HG03521 (cell line): ENCODE measurements around the gene PLIN1.

ENCODE experiments used
- ATAC-seq: cut with Tn5 transposase; IDR thresholded peaks from one replicate; pipeline ENCODE4 v1.9.1; 2021; ENCODE audit warnings: mild to moderate bottlenecking, moderate library complexity; ENCODE audit not compliant: unreplicated experiment

Gene PLIN1

DNA sequence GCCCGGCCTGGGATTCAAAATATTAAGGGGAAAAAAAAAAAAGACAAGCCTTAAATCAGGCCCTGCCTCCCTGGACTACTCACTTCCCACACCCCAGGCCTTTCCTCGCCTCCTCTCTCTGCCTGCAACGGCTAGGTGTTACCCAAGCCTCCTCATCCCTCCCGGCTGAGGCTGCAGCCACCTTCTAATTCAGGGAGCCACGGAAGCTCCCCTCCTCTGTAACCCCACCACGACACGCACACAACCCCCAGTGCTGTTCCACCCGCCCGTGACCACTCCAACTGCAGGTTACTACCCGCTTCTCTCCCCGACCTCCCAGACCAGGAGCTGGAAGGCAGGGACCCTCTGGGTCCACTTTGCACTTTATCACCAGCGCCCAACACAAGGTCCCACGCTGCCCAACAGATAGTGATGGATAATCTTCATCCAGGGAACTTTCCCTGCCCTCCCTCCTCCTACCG lies 24.8 kb downstream of the PLIN1 start:
- no peak for ATAC-seq

DNA sequence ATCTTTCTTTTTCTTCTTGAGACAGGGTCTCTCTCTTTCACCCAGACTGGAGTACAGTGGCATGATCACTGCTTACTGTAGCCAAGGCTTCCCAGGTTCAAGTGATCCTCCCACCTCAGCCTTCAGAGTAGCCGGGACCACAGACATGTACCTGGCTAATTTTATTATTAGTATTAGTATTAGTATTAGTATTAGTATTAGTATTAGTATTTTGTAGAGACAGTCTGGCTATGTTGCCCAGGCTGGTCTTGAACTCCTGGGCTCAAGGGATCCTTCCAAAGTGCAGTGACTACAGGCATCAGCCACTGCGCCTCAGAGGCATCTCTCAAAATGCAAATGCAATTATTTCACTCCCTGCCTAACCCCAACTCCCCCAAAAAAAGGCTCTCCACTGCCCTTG lies 25.6 kb downstream of the PLIN1 start:
- no peak for ATAC-seq

DNA sequence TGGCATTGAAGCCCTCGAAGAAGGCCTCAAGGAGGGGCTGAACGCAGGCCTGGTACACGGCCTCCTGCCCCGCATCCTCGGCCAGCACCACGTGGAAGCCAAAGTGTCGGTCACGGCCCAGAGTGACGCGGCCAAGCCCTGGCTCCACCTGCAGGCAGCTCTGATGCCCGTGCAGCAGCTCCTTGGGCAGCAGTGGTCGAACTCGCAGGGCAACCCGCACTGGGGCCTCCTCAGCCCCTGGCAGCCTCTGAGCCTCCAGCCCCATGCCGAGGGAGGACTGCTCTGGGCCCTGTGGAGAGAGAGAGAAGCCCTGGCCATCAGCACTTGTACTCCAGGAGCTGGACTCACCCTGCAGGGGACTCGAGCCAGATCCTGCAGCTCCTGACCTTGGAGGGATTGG lies 26.5 kb downstream of the PLIN1 start:
- no peak for ATAC-seq

DNA sequence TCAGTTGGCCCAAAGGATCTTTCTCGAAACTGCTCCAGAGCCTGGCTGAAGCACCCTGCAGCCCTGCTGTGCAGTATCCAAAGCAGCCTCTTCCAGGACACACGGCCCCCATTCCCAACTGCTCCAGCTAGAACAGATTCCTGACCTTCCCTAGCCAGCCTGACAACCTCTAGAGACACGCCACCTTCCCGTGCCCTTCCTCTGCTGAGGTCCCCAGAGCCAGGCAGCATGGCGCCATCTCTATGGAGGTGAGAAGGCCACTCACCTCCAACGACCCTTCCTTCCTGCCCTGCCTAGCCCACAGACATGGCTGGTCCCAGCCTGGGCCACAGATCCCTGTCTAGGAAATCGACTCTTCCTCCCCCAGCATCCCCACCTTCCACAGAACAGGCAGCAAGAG lies 27.0 kb downstream of the PLIN1 start:
- ATAC-seq, result no peak

DNA sequence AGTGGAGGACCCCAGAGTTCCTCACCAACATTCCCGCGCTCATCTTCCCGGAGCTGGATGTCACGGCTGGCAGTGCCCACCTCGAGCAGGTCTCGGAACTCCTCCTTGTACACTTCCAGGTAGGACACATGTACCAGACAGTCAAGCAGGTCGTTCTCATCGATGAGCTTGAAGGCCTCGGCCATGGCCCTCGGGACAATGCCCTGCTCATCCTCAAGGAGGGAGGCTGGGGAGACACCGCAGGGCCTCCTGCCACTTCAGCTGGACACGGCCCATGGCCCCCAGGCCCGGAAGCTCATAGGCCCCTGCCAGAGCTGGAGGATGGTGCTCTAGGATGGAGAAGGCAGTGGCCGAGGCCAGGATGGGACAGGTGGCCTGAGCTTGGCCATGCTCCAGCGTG lies 29.5 kb downstream of the PLIN1 start:
- no peak for ATAC-seq

DNA sequence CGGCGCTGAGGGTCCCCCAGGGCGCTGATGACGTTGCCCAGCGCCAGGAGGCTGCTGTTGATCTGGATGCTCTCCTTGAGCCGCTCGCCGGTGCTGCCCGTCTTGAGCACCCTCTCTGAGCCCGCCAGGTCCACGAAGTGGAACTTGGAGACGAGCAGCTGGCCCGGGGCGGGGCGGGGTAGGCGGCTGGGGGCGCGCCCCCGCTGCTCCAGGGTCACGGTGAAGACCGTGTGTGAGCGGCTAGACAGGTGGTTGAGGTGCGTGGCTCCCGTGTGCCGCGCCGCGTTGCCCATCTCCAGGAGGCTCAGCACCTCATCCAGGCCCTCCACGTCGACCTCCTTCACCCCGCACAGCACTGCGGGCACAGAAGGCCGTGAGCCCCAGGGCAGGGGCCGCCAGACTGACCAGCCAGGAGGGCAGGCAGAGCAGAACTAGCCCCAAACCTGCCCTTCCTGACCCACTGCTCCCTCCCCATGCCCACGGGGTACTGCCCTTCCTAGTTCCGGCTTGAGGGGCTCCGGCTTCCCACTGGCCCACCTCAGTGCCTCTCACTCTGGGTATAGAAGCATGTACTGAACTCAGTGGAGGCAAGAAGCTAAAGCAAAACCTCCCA lies 30.0 kb downstream of the PLIN1 start:
- no peak for ATAC-seq

DNA sequence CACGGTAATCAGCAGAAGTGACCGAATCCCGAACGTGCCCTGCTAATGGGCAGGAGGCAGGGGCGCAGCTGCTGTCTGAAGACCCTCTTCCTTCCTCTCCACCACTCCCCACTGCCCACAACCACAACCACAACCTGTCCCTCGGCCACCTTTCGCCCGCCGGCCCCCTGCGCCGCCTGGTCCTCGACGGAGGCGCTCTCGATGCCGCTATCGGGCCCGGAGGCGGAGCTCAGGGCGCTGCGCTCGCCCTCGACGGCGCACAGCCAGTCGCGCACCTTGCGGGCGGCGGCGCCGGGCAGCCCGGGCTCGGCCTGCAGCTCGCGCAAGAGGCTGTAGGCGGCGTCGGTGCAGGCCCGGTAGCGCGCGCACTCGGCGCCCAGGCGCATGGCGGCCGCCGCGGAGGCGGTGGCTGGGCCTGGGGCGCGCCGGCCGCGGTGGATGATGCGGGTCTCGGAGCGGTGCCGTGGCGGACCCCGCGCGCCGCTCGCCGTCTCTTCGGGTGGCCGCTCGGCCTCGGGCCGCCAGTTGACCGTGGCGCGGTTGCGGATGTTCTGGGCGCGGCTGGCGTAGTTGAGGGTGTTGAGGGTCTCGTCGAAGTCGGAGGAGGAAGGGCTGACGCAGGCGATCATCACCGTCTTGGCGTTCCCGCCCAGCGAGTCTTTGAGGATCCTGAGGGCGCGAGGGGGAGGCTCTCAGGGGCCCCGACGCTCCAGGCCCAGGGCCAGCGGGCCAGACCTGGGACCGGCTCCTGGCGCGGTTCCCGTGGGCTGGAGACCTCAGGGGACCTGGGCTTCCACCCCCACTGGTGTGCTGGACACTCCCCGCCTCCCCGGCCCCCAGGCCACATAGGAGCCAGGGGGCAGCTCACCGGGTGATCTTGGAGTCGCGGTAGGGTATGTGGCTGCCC lies 30.8 kb downstream of the PLIN1 start:
- ATAC-seq, result no peak

DNA sequence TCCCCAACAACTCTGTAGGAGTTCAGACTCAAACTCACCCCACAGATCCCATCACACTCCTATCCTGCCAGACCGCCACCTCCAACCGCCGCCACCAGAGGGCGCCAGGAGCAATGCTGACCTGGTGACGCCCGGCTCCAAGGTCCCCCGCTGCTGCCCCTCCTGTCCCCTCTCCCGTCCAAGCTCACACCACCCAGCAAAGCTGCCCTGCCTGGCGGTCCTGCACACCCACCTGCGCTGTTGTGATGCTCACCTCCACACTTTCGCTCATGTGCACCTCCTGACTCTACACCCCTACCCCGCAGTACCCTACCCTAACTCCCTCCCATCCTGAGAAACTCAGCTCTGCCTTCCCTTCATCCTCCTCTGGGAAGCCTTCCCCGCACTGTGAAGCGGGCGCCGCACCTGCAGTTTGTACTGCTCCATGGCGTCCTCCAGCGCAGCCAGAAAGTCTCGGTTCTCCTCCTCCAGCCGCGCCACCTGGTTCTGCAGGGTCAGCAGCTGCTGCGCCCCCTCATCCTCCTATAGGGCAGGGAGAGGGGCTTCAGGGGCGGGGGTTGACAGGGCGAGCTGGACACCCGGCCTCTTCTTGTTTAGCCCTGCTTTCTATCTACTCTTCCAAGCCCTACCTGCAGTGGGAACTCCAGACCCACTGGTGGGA lies 31.8 kb downstream of the PLIN1 start:
- ATAC-seq, result no peak

DNA sequence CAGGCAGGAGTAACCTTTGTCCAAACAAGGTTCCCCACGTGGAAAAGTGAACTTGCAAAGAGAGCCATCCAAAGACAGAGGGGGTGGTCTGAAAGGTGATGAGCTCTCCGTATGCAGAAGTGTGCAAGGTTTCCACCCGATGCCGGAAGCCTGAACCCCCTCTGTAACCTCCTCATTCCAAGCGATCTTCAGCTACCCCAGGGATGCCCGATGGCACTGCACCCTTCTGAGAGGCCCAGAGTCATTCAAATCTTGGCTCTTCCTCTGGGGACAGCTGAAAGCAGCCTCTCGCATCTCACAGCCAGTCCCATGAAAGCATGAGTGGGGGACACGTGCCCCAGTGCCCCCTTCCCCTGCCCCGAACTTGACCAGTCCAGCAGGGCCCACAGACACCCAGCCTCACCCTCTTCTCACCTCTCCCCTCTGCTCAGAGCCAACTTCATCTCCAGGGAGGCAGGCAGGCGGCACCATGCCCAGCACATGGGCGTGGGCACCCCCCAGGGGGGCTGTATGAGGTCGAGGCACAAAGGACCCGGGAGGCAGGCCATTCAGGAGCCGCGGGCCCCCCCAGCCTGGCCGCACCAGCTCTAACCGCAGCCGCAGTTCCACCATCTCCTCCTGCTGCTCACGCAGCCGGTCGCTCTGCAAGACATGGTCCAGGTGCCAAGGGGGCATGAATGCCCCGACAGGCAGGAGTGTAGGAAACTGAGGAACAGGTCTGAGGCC lies 32.6 kb downstream of the PLIN1 start:
- ATAC-seq, result no peak

DNA sequence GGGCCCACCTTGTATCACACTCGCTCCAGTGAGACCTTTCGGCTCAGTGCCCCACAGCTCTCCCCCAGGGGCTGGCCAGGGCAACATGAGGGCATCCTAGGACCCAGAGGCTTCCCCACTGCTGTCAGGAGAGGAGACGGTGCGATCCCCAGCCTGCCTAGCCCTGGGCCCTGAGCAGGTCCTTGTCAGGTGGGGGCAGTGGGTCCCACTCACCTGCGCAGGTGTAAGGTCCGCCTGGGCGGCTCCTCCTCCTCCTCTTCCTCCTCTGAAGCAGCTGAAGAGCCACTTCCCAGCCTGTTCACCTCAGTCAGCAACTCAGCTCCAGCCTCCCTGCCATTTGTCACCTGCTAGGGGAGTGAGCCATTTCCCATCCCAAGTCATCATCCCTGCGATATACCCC lies 33.5 kb downstream of the PLIN1 start:
- ATAC-seq, result no peak

DNA sequence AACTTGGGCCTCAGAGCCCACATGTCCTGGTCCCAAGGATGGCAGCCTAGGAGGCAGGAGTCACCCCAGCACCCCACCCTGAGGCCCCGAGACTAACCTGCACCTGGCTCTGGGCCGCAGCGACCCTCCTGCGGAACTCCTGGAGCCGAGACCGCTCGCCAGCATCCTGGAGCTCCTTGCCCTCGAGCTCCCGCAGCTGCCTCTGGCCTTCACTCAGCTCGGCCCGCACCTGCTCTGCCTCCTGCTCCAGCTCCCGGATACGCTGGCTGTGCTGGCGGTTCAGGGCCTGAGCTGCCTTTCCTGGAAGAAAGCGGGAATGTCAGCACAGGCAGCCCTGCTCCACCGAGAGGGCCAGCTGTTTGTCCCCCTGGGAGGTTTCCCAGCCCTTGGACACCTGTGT lies 37.1 kb downstream of the PLIN1 start:
- ATAC-seq, result no peak

DNA sequence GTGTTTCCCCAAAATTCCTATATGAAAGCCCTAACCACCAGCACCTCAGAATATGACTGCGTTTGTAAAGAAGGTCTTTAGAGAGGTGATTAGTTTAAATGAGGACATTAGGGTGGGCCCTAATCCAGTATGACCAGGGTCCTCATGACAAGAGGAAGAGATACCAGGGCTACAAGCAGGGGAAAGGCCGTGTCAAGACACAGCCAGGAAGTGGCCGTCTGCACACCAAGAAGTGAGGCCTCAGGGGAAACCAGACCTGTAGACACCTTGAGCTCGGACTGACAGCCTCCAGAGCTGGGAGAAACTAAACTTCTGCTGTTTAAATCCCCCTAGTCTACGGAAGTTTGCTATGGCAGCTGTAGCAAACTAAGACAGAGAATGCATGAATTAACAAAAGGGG lies 38.1 kb downstream of the PLIN1 start:
- no peak for ATAC-seq

DNA sequence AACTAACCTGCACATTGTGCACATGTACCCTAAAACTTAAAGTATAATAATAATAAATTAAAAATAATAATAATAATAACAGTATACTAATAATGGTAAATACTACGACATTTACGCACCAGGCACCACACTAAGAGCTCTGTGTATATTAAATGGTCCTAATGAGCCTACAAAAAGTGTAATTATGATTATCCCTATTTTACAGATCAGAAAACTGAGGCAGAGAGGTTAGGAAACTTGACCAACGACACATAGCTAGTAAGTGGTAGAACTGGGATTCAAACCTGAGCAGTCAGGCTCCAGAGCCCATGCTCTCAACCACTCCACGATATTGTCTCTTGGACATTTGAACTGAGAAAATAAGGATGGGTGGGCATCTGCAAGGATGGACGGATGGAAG lies 38.9 kb downstream of the PLIN1 start:
- ATAC-seq, result no peak

DNA sequence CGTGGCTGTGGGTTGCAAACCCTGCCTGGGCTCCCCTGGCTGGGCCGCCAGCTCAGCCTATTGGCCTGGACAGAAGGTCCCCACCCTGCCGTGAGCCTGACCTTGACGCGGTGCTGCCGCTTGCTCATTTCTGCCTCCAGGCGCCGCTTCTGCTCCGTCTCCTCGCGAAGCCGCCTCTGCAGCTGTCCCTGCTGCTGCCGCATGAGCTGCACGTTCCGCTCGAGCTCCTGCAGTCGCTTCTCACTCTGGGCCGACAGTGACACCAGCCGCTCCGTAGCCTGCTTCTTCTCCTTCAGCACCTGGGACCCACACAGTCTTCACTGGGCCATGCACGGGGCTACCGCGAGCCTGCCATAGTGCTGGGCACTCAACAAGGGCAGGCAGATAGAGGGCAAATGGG lies 45.6 kb downstream of the PLIN1 start:
- ATAC-seq, result no peak

DNA sequence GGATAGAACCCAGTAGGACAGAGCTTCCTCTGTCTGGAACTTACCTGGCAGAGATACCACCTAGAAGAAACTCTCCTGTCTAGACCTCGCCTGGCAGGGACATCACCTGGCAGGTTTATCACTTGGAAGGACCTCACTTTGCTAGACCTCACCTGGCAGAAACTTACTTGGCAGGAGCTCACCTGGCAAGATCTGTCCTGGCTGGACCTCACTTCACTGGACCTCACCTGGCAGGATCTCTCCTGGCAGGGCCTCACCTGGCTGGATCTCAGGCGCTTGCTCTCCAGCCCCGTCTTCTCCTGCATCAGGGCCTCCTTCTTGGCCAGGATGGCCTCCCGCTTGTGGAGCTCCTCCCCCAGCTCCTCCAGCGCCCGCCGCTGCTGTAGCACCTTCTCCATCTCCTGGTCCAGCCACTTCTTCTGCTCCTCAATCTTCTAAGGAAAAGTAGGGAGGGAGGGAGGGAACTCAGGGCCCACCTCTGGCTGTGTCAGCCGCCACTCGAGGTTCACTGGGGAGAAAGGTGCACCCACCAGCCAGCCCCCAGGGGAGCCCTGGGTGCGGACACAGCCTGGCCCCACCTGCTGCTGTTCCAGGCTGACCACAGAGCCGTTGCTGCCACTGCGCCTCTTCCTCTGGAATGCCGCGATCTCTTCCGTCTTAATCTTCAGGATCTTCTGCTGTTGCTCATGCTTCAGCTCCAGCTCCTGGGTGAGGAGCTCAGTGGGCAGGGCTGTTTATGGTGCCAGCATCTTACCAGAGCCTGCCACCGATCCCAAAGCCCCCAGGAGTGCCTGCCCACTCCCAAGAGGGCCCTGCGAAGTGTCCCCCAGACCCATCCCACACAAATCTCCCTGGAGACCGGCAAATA lies 46.4 kb downstream of the PLIN1 start:
- ATAC-seq, result no peak

DNA sequence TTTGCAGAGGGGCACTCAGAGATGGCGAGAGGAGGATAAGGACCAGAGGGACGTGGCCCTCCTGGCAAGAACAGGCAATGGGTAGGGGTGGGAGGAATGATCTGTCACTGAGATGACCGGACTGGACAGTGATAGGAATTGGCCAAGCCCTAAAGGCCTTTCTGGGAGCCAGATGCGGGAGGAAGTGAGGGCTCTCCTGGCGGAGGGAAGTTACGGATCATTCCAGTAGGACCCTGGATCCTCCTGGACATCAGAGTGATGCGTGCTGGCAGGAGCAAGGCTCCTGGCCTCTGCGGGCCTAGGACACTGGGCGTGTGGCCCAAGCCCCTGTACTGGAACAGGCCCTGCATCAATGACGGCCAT lies 47.3 kb downstream of the PLIN1 start:
- no peak for ATAC-seq

DNA sequence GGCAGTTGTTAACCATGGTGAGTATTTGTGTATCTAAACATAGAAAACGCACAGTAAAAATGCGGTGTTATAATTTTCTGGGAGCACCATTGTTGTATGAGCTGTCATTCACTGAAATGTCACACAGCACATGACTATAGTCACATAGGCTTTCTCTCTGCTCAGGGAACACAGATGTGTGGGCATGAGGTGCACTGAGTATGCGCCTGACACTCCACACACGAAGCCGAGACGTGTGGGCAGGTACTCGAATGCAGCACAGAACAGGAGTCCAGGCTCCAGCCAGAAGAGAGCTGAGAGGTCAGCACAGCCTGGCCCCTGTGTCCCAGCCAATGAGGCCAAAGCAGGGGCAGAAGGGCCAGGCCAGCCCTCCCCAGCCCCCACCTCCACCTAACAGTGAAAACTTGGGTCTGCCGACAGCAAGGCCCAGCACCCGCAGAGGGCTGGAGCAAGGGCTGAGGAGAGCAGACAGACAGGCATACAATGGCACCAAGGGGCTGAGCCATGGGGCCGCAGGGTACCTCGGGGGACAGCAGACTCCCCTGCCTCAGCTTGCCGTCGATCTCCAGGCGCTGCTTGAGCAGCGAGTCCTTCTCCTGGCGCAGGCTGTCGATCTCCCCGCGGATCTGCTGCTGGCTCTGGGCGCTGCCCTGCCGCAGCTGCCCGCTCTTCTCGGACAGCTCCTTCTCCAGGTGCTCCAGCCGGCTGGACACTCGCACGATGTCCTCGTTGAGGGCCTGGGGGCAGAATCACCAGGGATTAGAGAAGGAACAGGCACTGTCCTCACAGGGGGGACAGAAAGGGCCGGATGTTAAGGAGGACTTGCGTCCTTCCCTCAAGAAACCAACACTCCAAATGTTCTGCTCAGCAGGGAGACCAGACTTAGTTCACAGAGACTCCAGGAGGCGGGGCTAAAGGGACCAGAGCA lies 47.9 kb downstream of the PLIN1 start:
- ATAC-seq, result no peak

DNA sequence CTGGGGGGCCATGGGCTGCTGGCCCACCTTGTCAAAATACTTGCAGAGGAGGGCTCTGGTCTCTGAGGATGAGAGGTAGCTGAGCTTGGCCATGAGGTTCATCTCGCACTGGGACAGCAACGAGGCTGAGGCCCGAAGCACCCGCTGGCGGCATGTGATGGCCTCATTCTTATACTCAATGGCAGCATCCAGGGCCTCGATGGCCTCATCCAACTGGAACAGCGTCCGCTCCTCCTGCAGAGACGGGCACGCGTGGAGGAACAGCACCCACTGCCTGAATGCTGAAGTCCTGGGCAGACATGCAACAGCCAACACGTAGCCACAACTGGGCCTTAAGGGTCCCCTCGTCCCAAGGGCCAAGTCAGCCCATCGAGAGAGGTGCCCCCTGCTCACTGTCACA lies 48.9 kb downstream of the PLIN1 start:
- ATAC-seq, result no peak

DNA sequence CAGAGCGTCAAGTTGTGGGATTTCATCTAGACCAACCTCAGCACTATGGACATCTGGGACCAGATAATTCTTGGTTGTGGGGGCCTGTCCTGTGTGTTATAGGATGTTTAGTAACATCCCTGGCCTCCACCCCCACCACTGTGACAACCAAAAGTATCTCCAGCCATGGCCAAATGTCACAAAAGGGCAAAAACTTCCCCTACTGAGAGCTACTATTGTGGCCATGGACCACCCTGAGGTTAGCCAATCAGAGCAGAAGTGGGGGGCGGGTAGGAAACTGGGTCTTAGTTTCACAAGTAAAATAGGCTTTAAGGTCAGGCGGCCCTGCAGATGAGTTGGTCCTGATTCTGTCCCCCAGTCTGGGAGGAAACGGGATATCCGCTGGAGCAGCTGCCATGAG lies 49.3 kb downstream of the PLIN1 start:
- no peak for ATAC-seq
